K562 (cell line): ENCODE data around the gene NLRP4.
"Not testable (repeated sequence)": the region's sequence is repeated elsewhere in the genome, so short reads cannot be mapped to it uniquely, and the experiment has no call there.

ENCODE experiments used
- BHLHE40 ChIP-seq: IDR thresholded peaks from 2 replicates; pipeline ENCODE4 v1.6.1; 2011; ENCODE audit warnings: low read length, improper control_type of control experiment
- ZNF3 ChIP-seq: fragments of 250-450 bp; sonication (Bioruptor Pico); IDR thresholded peaks from 2 replicates; pipeline ENCODE4 v1.5.0; 2021; ENCODE audit warnings: mild to moderate bottlenecking, moderate library complexity
- ZZZ3 ChIP-seq: fragments of 450-650 bp; IDR thresholded peaks from 2 replicates; pipeline ENCODE4 v1.6.1; 2016; ENCODE audit warnings: antibody characterized with exemption, mild to moderate bottlenecking, moderate library complexity
- TF ChIP-seq, protein P1 (sequence below): sonication (generic); IDR thresholded peaks from 2 replicates; pipeline ENCODE4 v1.6.1; 2016
- TF ChIP-seq, protein P2 (sequence below), 3 experiments: IDR thresholded peaks in 2 of 3; conservative IDR thresholded peaks in 1 of 3; 2 replicates each; pipeline ENCODE4 v1.5.1; 2011 to 2012; ENCODE audit warnings: low read length in 3 of 3, mild to moderate bottlenecking in 3 of 3, control low read depth in 2 of 3, improper control_type of control experiment in 1 of 3, inconsistent platforms in 1 of 3, low read depth in 1 of 3, mixed read lengths in 1 of 3, moderate library complexity in 1 of 3; ENCODE audit not compliant: insufficient read depth in 2 of 3

DNA sequence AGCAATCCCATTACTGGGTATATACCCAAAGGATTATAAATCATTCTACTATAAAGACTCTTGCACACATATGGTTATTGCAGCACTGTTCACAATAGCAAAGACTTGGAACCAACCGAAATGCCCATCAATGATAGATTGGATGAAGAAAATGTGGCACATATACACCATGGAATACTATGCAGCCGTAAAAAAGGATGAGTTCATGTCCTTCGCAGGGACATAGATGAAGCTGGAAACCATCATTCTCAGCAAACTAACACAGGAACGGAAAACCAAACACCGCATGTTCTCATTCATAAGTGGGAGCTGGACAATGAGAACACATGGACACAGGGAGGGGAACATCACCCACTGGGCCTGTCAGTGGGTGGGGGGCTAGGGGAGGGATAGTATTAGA lies 92.9 kb downstream of the NLRP4 start:
- not testable (repeated sequence) for TF ChIP-seq BHLHE40; ZZZ3; ZNF3 (CRISPR knock-in tag)
- TF ChIP-seq, protein P1, sequence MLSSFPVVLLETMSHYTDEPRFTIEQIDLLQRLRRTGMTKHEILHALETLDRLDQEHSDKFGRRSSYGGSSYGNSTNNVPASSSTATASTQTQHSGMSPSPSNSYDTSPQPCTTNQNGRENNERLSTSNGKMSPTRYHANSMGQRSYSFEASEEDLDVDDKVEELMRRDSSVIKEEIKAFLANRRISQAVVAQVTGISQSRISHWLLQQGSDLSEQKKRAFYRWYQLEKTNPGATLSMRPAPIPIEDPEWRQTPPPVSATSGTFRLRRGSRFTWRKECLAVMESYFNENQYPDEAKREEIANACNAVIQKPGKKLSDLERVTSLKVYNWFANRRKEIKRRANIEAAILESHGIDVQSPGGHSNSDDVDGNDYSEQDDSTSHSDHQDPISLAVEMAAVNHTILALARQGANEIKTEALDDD, result not testable (repeated sequence)
- TF ChIP-seq, protein P2, sequence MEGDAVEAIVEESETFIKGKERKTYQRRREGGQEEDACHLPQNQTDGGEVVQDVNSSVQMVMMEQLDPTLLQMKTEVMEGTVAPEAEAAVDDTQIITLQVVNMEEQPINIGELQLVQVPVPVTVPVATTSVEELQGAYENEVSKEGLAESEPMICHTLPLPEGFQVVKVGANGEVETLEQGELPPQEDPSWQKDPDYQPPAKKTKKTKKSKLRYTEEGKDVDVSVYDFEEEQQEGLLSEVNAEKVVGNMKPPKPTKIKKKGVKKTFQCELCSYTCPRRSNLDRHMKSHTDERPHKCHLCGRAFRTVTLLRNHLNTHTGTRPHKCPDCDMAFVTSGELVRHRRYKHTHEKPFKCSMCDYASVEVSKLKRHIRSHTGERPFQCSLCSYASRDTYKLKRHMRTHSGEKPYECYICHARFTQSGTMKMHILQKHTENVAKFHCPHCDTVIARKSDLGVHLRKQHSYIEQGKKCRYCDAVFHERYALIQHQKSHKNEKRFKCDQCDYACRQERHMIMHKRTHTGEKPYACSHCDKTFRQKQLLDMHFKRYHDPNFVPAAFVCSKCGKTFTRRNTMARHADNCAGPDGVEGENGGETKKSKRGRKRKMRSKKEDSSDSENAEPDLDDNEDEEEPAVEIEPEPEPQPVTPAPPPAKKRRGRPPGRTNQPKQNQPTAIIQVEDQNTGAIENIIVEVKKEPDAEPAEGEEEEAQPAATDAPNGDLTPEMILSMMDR (IDR thresholded peaks at IDR 0.05 in 2 of 3, conservative IDR thresholded peaks at IDR 0.05 in 1 of 3; ENCODE audit: insufficient read depth in 2 of 3, low read depth in 1 of 3, low read length in 3 of 3), result not testable (repeated sequence)
